Heart left ventricle (tissue), 13 donors: ENCODE data around the gene RAD51B.
A peak's percentile ranks its signal among the peaks of the same experiment; 100 is the strongest.

ENCODE experiments used
- POLR2A ChIP-seq, 2 donors: fragments of 450-650 bp; IDR thresholded peaks; one replicate each; pipeline ENCODE4 v1.6.1; 2017; ENCODE audit warnings: antibody characterized with exemption in 2 of 2, mild to moderate bottlenecking in 2 of 2, moderate library complexity in 2 of 2
- TF ChIP-seq, protein P1 (sequence below), 12 donors: fragments of 200-600 bp; sonication (generic) in 4 of 12; IDR thresholded peaks; one replicate each; pipeline versions ENCODE4 v1.5.0 to v1.8.0; 2018 to 2022; ENCODE audit warnings: antibody characterized with exemption in 12 of 12, mild to moderate bottlenecking in 5 of 12
- donor health status: ischemic (EF 13 %, LVEDD 7.1; RV severe dilation, severe dysfunction).
- donor health status: DM: no; HTN: yes; CAD: no.
- donor health status: DM: no; HTN: no; CAD: no.
- donor health status: ischemic (EF 25% LVEDD 6.9; RV normal size, moderate dysfunction).
- donor health status: ischemic (EF 25% LVEDD 5.7; RV mildly dilated, moderate dysfunction).
- donor health status: ischemic (EF 35%, LVEDD 5.7; RV mildly dilated, moderate dysfunction).
- donor health status: nonischemic (EF 11% LVEDD 7.7; RV severe dilation, severe dysfunction).
- donor health status: DM: yes; HTN: yes; CAD: no.
- donor health status: PGD.
- donor health status: ischemic (EF 29% LVEDD 5.4; RV normal size, mild dysfunction).
- donor health status: nonischemic (EF 23%, LVEDD 6.1; RV moderate dilation, normal function).

- TF ChIP-seq, protein P1, sequence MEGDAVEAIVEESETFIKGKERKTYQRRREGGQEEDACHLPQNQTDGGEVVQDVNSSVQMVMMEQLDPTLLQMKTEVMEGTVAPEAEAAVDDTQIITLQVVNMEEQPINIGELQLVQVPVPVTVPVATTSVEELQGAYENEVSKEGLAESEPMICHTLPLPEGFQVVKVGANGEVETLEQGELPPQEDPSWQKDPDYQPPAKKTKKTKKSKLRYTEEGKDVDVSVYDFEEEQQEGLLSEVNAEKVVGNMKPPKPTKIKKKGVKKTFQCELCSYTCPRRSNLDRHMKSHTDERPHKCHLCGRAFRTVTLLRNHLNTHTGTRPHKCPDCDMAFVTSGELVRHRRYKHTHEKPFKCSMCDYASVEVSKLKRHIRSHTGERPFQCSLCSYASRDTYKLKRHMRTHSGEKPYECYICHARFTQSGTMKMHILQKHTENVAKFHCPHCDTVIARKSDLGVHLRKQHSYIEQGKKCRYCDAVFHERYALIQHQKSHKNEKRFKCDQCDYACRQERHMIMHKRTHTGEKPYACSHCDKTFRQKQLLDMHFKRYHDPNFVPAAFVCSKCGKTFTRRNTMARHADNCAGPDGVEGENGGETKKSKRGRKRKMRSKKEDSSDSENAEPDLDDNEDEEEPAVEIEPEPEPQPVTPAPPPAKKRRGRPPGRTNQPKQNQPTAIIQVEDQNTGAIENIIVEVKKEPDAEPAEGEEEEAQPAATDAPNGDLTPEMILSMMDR (IDR thresholded peaks at IDR 0.05) = peak in 2 of 12 donors; percentile 7 to 19
- TF ChIP-seq POLR2A (IDR thresholded peaks at IDR 0.05) = no peak
These were observed 589.1 kb downstream of the RAD51B start for GRCh38 chr14:68408680-68409079.
